Hepatocyte (in vitro differentiated cells): Measurements from ENCODE around the gene USP48.

Experiments
- CTCF ChIP-seq: fragments of 200-600 bp; sonication (generic); IDR thresholded peaks from 2 replicates; pipeline ENCODE4 v1.5.1; 2016; ENCODE audit warnings: antibody characterized with exemption, mild to moderate bottlenecking; ENCODE audit not compliant: poor library complexity
- EZH2phosphoT487 ChIP-seq: fragments of 200-600 bp; sonication (generic); IDR thresholded peaks from one replicate; pipeline ENCODE4 v1.6.1; 2018; ENCODE audit warnings: antibody characterized with exemption, mild to moderate bottlenecking, low read depth, moderate library complexity; ENCODE audit not compliant: unreplicated experiment, severe bottlenecking

GRCh38 chr1:21724570-21724969 lies 58.4 kb downstream of the USP48 start:
- no peak for TF ChIP-seq EZH2phosphoT487
- TF ChIP-seq CTCF: no peak
